ENCODE data around the gene NDST1. TPM values are rescaled to one million over a fixed set of nuclear protein-coding genes. Genes with fewer than 3 reads are reported as not detected.
A peak's percentile ranks its signal among the peaks of the same experiment; 100 is the strongest.
"Not testable (repeated sequence)": the region's sequence is repeated elsewhere in the genome, so short reads cannot be mapped to it uniquely, and the experiment has no call there.

The NDST1 gene
- total RNA-seq, 1 donor, result 12.9 TPM

DNA sequence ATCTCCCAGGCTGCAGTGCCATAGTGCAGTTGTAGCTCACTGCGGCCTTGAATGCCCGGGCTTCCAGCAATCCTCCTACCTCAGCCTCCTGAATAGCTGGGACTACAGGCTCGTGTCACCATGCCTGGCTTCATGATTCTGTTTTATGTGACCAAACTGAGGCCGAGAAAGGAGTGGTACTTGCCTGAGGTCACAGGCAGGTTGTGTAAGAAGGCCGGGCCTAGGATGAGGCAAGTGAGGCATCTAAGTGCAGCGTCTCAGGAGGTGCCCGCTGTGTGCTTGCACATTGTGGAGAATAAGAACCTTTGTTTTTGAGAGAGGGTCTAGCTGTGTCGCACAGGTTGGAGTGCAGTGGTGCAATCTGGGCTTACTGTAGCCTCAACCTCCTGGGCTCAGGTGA lies 2.1 kb upstream of the NDST1 start:
- no peak for DNase-seq (ENCODE audit: low read depth in 2 of 3, low spot score in 2 of 3)

DNA sequence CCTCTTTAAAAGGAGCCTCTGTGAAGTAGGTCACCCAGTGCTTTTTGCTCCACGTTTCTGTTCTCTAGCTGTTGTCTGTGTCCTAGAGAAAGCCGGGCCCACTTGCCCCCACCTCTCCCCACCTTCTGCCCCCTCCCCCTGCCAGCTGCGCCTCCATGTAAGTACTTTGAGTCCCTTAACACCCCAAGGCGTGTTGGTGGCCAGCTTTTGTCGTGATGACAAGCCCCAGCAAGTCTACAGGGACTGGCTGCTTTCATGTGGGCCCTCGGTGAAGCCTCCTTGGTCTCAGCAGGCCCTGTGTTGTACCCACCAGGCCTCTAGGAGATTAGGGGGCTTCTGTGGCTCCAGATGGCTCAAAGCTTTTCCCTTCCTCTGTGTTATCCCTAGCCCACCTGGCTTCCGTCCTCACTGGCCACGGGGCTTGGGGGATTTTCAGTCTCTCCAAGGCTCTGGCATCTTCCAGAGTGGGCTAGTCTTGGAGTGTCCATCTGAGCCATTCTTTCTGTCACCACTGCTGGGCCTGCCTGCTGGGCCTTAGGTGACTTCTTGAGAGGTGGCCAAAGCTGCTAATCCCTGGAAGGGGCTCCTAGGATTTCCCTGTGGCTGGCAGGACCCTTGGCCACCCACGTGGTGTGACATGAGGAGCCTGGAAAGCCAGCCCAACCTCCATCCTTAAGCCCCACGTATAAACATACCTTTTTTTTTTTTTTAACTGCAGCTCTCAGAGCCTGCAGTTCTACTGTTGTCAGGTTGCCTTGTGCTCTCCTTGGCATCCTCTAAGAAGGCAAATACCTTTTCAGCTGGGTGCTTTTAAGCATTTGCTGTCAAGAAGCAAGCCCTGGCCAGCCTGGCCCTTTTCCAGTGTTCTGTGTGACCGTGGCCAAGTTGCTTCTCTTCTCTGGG lies 1.1 kb upstream of the NDST1 start:
- no peak for DNase-seq (ENCODE audit: low read depth in 2 of 3, low spot score in 2 of 3)

DNA sequence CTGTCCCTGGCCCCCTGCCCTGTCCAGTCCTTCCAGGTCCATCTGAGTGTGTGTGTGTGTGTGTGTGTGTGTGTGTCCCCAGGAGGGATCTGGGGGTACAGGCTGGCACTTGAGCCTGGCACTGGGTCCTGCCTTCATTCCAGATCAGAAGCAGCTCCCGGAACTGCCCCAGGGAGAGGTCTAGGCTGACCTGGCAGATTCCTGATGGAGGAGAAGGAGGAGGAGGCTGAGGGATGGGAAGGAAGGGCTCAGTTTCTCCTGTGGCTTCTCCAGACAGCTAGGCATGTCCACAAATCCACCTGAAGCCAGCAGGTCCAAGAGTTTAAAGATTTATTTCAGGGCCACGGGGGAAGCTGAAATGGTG lies 328 bp downstream of the NDST1 start:
- DNase-seq (ENCODE audit: low read depth in 2 of 3, low spot score in 2 of 3), result no peak

DNA sequence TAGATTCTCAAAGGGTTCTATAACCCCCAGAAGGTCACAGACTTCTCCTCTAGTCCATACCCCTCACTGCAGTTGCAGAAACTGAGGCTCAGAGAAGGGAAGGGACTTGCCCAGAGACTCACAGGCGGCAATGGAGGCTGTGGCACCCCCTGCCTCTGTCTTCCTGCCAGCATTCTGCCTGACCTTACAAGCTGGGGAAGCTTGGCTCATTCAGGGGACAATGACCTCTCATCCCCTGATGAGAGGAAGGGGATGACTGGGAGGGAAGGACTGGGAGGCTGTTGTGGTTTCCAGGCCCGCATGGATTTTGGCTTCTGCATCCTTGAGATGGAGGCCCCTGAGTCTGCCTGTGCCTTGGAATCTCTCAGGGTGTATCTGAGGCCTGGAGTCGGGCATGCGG lies 897 bp downstream of the NDST1 start:
- no peak for DNase-seq (ENCODE audit: low read depth in 2 of 3, low spot score in 2 of 3)

DNA sequence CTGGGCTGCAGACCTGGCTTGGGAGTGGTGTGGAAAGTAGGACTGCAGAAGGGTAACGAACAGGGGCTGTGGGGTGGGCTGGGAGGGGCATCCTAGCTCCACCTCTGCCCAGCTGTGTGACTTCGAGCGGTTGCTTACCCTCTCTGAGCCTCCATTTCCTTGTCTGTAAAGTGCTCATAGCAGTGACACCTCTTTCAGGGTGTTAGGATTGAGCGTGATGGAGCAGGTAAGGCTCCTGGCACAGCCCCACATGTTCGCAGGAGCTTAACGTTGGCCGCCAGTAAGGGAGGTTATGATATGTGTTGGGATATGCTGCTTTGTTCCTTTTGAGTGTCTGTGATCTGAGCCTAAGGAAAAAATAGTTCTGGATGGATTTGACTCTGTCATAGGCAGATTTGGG lies 2.1 kb downstream of the NDST1 start:
- DNase-seq (ENCODE audit: low read depth in 2 of 3, low spot score in 2 of 3), result no peak

DNA sequence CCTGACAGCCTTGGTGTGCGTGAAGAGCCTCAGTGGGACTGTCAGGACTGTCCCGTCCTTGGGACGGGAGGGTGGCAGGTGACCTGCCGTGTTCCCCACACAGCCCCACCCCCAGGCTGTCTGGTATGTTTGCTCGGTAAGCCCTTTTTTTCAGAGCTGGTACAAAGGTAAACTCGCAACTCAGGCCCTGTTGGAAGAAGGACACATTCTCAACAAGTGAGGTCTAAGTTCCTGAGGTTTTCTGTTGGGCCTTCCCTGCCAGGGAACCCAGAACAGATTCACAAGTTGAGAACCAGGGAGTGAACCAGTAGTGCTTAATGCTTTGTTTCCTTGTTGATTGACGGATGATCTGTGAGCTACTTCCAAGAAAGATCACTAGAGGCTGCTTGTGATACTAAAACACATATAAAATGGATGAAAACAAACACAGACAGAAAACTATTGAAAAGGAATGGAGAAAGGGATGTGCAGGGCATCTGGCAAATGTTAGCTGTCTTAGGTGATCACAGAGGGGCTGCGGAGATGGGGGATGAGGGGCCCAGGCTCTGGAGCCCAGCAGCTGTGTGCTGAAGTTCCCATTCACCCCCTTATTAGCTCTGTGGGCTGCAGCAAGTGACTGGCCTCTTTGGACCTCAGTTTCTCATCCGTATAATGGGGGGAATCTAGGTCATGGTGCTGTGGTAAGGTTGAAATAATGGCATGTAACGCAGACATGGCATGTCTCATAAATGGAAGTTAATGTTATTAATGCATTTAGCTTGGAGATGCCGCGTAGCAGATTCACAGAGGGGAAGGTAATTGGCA lies 2.7 kb downstream of the NDST1 start:
- no peak for DNase-seq (ENCODE audit: low read depth in 2 of 3, low spot score in 2 of 3)

DNA sequence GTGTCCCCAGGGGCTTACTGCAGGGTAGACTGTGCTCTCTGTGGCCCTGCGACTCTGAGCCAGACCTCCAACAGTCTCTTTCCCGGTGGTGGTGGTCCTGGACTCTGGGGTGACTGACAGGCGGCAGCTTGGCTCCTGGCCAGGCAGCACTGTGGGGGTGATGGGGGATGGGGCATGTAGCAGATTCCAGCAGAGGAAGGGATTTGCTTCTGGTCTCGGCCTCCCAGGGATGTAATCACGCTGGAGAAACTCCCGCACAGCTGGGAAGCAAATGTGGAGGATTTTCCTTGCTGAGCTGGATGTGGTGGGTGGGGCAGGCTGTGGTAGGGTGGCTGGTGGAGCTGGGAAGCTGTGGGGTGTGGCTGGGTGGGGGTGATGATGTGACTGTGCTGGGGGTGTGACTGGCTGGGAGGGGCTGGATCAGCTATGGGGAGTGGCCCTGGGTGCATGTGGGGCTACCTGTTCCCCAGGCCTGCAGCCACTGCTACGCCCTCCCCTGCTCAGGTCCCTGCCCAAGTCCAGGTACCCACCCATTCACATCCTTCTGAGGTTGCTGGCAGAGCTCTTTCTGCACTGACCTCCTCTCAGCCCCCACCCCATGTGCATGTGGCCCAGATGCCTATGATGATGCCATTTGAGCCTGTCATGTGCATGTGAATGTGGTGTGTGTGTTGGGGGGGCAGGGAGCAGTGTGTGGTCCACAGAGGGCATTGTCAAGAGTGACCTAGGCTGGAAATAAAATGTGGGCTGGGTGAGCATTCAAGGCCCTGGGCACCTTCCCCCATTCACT lies 3.8 kb downstream of the NDST1 start:
- no peak for DNase-seq (ENCODE audit: low read depth in 2 of 3, low spot score in 2 of 3)

DNA sequence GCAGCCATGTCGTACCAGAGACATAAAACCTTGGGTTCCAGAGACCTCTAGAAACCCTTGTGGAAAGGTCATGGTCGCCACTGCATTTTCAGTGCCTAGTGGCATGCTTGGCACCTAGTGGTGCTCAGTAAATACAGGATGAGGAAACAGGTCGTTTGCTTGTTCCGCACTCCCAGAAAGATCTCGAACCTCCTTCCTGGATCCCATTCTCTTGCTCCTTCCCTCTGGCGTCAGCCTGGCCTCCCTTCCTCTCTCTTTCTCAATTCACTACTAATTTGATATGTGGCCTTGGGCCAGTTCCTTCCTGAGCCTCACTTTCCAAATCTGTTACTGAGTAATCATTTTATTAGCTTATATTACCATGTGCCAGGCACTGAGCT lies 4.4 kb downstream of the NDST1 start:
- DNase-seq (ENCODE audit: low read depth in 2 of 3, low spot score in 2 of 3), result no peak

DNA sequence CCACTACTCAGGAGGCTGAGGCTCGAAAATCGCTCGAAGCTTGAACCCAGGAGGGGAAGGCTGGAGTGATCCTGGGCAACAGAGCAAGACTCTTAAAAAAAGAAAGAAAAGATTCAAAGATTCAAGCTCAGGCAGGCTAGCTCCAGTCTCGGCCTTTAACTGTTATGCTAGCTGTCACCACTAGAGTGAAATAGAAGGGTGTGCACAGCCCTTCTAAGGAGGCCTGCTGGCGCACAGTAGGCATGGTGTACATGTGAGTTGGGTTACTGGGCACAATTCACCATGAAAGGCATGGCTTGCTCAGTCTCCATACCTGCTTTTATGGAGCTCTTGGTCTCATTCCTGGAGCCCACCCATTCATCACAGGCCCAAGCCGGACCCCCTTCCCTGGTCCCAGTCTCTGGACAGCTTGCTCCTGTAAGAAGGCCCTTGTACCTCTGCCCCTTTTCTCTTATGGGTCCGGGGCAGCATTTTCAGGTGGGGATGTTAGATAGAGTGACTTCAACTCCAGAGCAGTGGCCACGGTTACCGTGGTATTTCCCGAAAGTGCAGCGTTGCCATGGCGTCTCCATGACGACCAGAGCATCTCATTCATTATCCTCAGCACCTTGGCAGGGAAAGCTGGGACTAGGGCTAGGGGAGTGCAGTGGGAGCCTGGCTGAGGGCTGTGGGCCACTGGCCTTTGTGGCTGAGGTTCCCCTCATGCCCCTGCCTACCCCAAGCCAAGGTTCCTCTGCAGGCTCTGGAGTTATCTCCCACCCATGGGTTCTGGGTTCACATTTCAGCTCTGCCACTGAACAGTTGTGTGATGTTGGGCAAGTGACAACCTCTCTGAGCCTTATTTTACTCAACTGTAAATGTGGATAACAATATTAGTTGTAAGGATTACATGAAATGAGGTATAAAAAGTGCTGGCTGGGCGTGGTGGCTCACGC lies 5.7 kb downstream of the NDST1 start:
- no peak for DNase-seq (ENCODE audit: low read depth in 2 of 3, low spot score in 2 of 3)

DNA sequence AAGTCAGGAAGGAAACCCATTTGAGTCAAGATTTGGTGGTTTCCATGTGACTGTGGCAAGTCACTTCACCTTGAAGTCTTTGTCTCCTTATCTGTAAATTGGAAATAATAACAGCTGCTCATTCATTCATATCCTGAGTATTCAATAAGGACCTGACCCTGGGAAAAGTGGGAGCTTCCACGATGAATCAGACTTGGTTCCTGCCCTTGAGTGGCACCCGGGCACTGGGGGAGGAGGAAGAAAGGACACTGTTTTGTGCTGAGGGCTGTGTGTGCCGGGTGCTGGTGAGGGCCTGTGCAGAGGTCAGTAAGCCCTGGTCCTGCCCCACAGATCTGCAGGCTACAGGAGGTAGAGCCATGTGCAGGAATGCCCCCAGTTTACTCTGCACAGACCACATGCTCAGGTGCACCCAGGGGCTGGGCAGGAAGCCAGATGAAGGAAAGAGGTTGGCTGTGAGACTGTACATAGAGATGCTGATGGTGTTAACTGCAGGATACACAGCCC lies 6.8 kb downstream of the NDST1 start:
- DNase-seq (ENCODE audit: low read depth in 2 of 3, low spot score in 2 of 3), result no peak

DNA sequence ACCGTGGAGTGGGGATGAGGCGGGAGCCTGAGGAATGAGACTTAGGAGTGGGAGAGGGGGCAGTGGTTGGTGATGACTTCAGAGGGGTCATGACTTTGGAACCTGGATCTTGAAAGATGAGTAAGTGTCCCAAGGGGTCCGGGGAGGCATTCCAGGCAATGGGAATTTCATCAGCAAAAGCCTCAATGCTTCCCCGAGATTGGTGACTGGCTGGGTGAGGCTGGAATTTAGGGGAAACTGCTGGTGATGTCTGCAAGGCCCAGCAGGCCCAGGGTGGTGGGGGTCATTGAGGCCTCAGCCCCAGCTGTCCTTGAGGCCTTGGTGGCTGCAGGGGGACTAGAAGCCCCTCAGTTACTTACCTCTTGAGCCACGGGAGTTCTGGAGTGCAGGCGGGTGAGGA lies 7.5 kb downstream of the NDST1 start:
- DNase-seq (ENCODE audit: low read depth in 2 of 3, low spot score in 2 of 3), result no peak

DNA sequence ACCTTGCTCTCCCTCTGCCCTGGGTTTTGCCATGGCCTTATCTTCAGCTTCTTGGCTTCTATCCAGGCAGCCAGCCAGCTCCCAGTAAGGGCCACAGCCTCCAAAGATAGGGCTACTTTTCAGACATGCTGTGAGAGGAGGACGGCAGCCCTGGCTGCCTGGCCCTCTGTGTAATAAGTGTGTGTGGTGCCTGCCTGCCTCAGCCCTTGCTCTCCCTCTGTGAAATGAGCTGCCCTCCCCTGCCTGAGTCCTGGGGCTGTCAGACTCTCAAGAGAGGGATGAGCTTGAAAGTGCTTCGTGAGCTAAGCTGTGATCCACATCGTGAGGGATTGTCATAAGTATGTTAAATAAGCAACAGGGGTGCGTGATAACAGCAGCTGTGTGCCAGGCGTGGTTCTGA lies 8.1 kb downstream of the NDST1 start:
- peak in 2 of 3 donors; percentile 13 to 15 for DNase-seq (ENCODE audit: low read depth in 2 of 3, low spot score in 2 of 3)

DNA sequence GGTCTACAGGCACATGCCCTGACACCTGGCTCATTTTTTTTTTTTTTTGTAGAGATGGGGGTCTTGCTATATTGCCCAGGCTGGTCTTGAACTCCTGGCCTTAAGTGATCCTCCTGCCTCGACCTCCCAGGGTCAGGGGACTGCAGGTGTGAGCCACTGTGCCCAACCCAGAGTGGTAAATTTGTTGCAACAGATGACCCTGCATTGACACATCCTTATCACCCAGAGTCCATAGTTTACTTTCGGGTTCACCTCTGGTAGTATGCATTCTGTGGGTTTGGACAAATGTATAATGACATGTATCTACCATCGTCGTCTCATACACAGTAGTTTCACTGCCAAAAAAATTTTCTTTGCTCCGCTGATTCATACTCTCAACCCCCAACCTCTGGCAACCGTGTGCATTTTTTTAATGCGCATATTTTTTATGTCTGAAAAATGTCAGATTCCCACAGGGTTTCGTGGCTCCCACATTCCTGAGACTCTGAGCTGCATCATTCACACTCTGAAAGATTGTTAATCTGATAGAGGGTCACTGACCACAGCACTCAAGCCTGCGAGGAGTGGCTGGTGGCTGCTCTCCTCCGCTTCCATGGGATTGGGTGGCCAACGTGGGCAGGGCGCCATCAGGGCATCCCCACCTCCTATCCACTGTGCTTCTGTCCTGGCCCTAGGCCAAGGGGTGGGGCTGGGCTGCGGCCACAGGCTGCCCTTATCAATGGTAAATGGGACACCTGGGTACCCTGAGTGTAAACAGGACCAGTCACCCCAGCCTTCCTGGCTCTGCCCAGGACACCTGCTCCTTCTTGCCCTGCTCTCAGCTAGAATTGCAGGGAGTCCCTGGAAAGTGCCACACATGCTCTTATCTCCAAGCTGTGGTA lies 9.6 kb downstream of the NDST1 start:
- DNase-seq (ENCODE audit: low read depth in 2 of 3, low spot score in 2 of 3), result no peak

DNA sequence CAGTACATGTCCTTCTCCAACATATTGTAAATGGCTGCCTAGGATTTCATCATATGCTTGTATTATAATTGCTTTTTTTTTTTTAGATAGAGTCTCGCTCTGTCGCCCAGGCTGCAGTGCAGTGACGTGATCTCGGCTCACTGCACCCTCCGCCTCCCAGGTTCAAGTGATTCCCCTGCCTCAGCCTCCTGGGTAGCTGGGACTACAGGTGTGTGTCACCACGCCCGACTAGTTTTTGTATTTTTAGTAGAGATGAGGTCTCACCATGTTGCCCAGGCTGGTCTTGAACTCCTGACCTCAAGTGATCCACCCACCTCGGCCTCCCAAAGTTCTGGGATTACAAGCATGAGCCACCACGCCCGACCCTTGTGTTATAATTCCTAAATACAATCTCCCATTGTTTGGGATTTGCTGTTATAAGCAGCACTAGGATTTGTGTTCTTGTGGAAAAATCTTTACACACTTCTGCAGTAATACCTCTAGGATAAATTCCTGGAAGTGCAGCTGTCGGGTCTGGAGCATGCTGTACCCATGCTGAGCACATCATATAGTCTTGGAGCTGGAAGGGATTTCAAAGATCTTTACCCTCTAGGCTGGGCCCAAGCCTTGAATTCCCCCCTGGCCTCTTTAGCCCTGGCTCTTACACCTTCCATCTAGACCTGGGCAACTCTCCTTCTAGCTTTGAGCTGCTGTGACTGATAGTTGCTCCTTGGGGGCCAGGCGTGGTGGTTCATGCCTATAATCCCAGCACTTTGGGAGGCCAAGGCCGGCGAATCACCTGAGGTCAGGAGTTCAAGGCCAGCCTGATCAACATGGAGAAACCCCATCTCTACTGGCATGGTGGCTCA lies 11.0 kb downstream of the NDST1 start:
- DNase-seq (ENCODE audit: low read depth in 2 of 3, low spot score in 2 of 3), result not testable (repeated sequence)

DNA sequence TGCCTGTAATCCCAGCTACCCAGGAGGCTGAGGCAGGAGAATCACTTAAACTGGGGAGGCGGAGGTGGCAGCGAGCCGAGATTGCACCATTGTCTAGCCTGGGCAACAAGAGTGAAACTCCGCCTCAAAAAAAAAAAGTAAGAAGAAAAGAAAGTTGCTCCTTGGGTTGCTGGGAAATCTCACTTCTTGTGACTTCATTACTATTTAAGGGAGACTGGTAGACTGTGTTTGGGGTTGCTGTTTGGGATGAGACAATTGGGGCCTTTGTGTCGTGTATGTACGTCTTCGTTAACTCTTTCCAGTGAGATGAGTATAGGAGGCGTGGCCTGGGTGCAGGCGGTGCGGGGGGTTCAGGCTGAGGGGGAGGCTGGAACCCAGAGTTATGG lies 11.6 kb downstream of the NDST1 start:
- no peak for DNase-seq (ENCODE audit: low read depth in 2 of 3, low spot score in 2 of 3)

DNA sequence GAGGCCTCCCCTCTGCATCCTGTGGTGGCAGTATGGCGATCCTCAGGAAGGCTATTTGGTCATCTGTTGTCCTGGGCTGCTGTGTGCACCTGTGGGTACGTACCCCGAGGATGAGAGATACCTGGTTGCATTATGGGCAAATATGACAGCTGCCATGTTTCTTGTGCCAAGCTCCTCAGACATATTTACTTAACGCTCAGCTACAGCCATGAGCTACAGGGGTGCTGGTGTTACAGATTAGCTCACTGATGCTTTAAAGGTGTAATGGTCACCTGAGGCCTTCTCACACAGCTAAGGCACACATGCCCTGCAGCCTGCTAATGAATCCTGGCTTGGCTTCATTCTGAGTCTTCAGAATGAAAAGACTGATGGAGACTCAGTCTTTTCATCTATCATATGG lies 12.0 kb downstream of the NDST1 start:
- no peak for DNase-seq (ENCODE audit: low read depth in 2 of 3, low spot score in 2 of 3)

DNA sequence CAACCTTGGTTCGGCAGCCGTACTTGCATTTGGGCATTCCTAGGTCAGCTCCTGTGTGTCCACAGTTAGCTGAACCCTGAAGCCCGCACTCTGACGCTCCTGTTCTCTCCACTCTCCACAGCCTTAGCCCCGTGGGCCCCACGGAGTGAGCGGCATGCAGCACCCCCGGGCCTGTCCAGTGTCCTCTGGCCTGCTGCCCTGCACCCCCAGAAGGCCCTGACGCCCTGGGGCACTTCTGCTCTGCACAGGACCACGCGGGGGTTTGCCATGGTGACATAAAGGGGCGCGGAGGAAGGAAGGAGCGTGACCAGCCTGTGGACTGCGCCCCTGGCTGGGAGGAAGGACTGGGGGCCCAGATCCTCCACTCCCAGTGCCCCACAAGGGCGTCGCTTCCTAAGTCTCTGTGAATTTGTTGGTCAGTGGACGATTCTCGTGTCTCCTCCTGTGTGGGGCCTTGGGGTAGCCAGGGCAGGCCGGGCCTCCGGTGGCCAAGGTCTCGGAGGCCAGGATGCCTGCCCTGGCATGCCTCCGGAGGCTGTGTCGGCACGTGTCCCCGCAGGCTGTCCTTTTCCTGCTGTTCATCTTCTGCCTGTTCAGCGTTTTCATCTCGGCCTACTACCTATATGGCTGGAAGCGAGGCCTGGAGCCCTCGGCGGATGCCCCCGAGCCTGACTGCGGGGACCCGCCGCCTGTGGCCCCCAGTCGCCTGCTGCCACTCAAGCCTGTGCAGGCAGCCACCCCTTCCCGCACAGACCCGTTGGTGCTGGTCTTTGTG lies 13.0 kb downstream of the NDST1 start:
- no peak for DNase-seq (ENCODE audit: low read depth in 2 of 3, low spot score in 2 of 3)

DNA sequence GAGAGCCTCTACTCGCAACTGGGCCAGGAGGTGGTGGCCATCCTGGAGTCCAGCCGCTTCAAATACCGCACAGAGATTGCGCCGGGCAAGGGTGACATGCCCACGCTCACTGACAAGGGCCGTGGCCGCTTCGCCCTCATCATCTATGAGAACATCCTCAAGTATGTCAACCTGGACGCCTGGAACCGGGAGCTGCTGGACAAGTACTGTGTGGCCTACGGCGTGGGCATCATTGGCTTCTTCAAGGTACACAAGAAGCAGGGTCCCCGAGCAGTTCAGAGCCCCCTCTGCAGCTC lies 13.5 kb downstream of the NDST1 start:
- no peak for DNase-seq (ENCODE audit: low read depth in 2 of 3, low spot score in 2 of 3)
